Measurements from ENCODE around the gene RPLP1. TPM values are rescaled to one million over a fixed set of nuclear protein-coding genes. Genes with fewer than 3 reads are reported as not detected.

The RPLP1 gene
- total RNA-seq, 2 donors from 2014 or later = 1,985 to 2,291 TPM

- peaks cover 15% of the 10 kb centered on the region for H3K4me1 Mint-ChIP-seq
- peak; percentile 96 for ATAC-seq (replicated peaks)
- peak overlapping the region; percentile 74 for H3K4me3 Mint-ChIP-seq
- no peaks in the 10 kb centered on the region for H3K9me3 Mint-ChIP-seq
- H3K36me3 Mint-ChIP-seq (ENCODE audit: low read depth) = no peaks in the 10 kb centered on the region
- peak overlapping the region; percentile 87 for H3K27ac Mint-ChIP-seq
- H3K27me3 Mint-ChIP-seq = no peaks in the 10 kb centered on the region
Measured at GRCh38 chr15:69468241-69469121, 15.9 kb downstream of the RPLP1 start.

GRCh38 chr15:69469467-69470201, 17.0 kb downstream of the RPLP1 start:
- ATAC-seq (replicated peaks) = no peak
- H3K4me1 Mint-ChIP-seq = peaks cover 15% of the 10 kb centered on the region
- H3K9me3 Mint-ChIP-seq = no peaks in the 10 kb centered on the region
- H3K4me3 Mint-ChIP-seq = peak overlapping the region; percentile 74
- no peaks in the 10 kb centered on the region for H3K27me3 Mint-ChIP-seq
- H3K27ac Mint-ChIP-seq = peak overlapping the region; percentile 87
- no peaks in the 10 kb centered on the region for H3K36me3 Mint-ChIP-seq (ENCODE audit: low read depth)

- no peak overlapping the region for H3K27ac Mint-ChIP-seq
- no peaks in the 10 kb centered on the region for H3K27me3 Mint-ChIP-seq
- H3K4me1 Mint-ChIP-seq = peaks cover 15% of the 10 kb centered on the region
- no peak overlapping the region for H3K4me3 Mint-ChIP-seq
- no peak for ATAC-seq (replicated peaks)
- no peaks in the 10 kb centered on the region for H3K9me3 Mint-ChIP-seq
- H3K36me3 Mint-ChIP-seq (ENCODE audit: low read depth) = no peaks in the 10 kb centered on the region
Measured at GRCh38 chr15:69472046-69472445, 19.4 kb downstream of the RPLP1 start.

GRCh38 chr15:69472562-69472961, 19.9 kb downstream of the RPLP1 start:
- H3K4me3 Mint-ChIP-seq = no peak overlapping the region
- H3K36me3 Mint-ChIP-seq (ENCODE audit: low read depth) = no peaks in the 10 kb centered on the region
- no peak overlapping the region for H3K27ac Mint-ChIP-seq
- H3K4me1 Mint-ChIP-seq = peaks cover 15% of the 10 kb centered on the region
- H3K9me3 Mint-ChIP-seq = no peaks in the 10 kb centered on the region
- H3K27me3 Mint-ChIP-seq = no peaks in the 10 kb centered on the region
- no peak for ATAC-seq (replicated peaks)

GRCh38 chr15:69474291-69474690, 21.7 kb downstream of the RPLP1 start:
- no peak for ATAC-seq (replicated peaks)
- Mint-ChIP-seq H3K27ac (no peak overlapping the region), H3K9me3 (no peaks in the 10 kb centered on the region), H3K36me3 (ENCODE audit: low read depth) (no peaks in the 10 kb centered on the region), H3K27me3 (no peaks in the 10 kb centered on the region), H3K4me1 (peaks cover 3% of the 10 kb centered on the region), H3K4me3 (no peak overlapping the region)

GRCh38 chr15:69474846-69475455, 22.3 kb downstream of the RPLP1 start:
- no peak for ATAC-seq (replicated peaks)
- H3K36me3 Mint-ChIP-seq (ENCODE audit: low read depth) = no peaks in the 10 kb centered on the region
- H3K4me1 Mint-ChIP-seq = no peaks in the 10 kb centered on the region
- H3K9me3 Mint-ChIP-seq = peaks cover 4% of the 10 kb centered on the region
- H3K27ac Mint-ChIP-seq = no peak overlapping the region
- no peak overlapping the region for H3K4me3 Mint-ChIP-seq
- no peaks in the 10 kb centered on the region for H3K27me3 Mint-ChIP-seq

GRCh38 chr15:69475769-69476358, 23.2 kb downstream of the RPLP1 start:
- ATAC-seq (replicated peaks) = peak; percentile 72
- H3K36me3 Mint-ChIP-seq (ENCODE audit: low read depth) = no peaks in the 10 kb centered on the region
- no peaks in the 10 kb centered on the region for H3K4me1 Mint-ChIP-seq
- H3K27ac Mint-ChIP-seq = no peak overlapping the region
- H3K4me3 Mint-ChIP-seq = no peak overlapping the region
- peaks cover 4% of the 10 kb centered on the region for H3K9me3 Mint-ChIP-seq
- H3K27me3 Mint-ChIP-seq = no peaks in the 10 kb centered on the region

- Mint-ChIP-seq H3K4me1 (no peaks in the 10 kb centered on the region), H3K36me3 (ENCODE audit: low read depth) (no peaks in the 10 kb centered on the region), H3K4me3 (no peak overlapping the region), H3K9me3 (peaks cover 4% of the 10 kb centered on the region), H3K27ac (no peak overlapping the region), H3K27me3 (no peaks in the 10 kb centered on the region)
- no peak for ATAC-seq (replicated peaks)
Measured at GRCh38 chr15:69476704-69477473, 24.3 kb downstream of the RPLP1 start.

GRCh38 chr15:69478259-69478781, 25.7 kb downstream of the RPLP1 start:
- Mint-ChIP-seq H3K4me3 (no peak overlapping the region), H3K27me3 (no peaks in the 10 kb centered on the region), H3K4me1 (no peaks in the 10 kb centered on the region), H3K27ac (no peak overlapping the region), H3K9me3 (peaks cover 4% of the 10 kb centered on the region), H3K36me3 (ENCODE audit: low read depth) (no peaks in the 10 kb centered on the region)
- ATAC-seq (replicated peaks) = peak; percentile 42

GRCh38 chr15:69479081-69479480, 26.5 kb downstream of the RPLP1 start:
- Mint-ChIP-seq H3K27ac (no peak overlapping the region), H3K4me3 (no peak overlapping the region), H3K27me3 (no peaks in the 10 kb centered on the region), H3K36me3 (ENCODE audit: low read depth) (no peaks in the 10 kb centered on the region), H3K4me1 (no peaks in the 10 kb centered on the region), H3K9me3 (peaks cover 4% of the 10 kb centered on the region)
- no peak for ATAC-seq (replicated peaks)

- Mint-ChIP-seq H3K27me3 (peaks cover 3% of the 10 kb centered on the region), H3K36me3 (ENCODE audit: low read depth) (no peaks in the 10 kb centered on the region), H3K4me3 (no peak overlapping the region), H3K9me3 (peaks cover 4% of the 10 kb centered on the region), H3K27ac (no peak overlapping the region), H3K4me1 (no peaks in the 10 kb centered on the region)
- no peak for ATAC-seq (replicated peaks)
Measured at GRCh38 chr15:69479971-69480370, 27.4 kb downstream of the RPLP1 start.

GRCh38 chr15:69480932-69481331, 28.3 kb downstream of the RPLP1 start:
- Mint-ChIP-seq H3K27me3 (peaks cover 5% of the 10 kb centered on the region), H3K27ac (no peak overlapping the region), H3K4me3 (no peak overlapping the region), H3K36me3 (ENCODE audit: low read depth) (no peaks in the 10 kb centered on the region), H3K4me1 (no peaks in the 10 kb centered on the region), H3K9me3 (peaks cover 4% of the 10 kb centered on the region)
- ATAC-seq (replicated peaks) = peak; percentile 48

GRCh38 chr15:69482686-69483256, 30.2 kb downstream of the RPLP1 start:
- Mint-ChIP-seq H3K9me3 (peaks cover 4% of the 10 kb centered on the region), H3K36me3 (ENCODE audit: low read depth) (no peaks in the 10 kb centered on the region), H3K4me3 (no peak overlapping the region), H3K4me1 (no peaks in the 10 kb centered on the region), H3K27me3 (peaks cover 5% of the 10 kb centered on the region), H3K27ac (no peak overlapping the region)
- no peak for ATAC-seq (replicated peaks)

All from activated T-helper 17 cell treated with anti-CD3 and anti-CD28 coated beads, Interleukin-2, amount 50 U/mL, for 72 hours (primary cell).